OCI-LY7 (cell line): Measurements from ENCODE around the gene FBXO42.

Experiments
- CTCF ChIP-seq: fragments of 200-600 bp; sonication (generic); conservative IDR thresholded peaks from 2 replicates; pipeline ENCODE4 v1.5.1; 2014; ENCODE audit warnings: mild to moderate bottlenecking, antibody characterized with exemption, low read length, moderate library complexity, mixed read lengths
- EZH2phosphoT487 ChIP-seq: fragments of 200-600 bp; sonication (generic); IDR thresholded peaks from 2 replicates; pipeline ENCODE4 v1.6.1; 2018; ENCODE audit warnings: low read depth, borderline replicate concordance, mild to moderate bottlenecking, mixed run types, antibody characterized with exemption, low read length, moderate library complexity, mixed read lengths

GRCh38 chr1:16204634-16205333, 147.5 kb downstream of the FBXO42 start:
- peak; percentile 50; the same call in 1 of the 2 replicates for TF ChIP-seq CTCF
- TF ChIP-seq EZH2phosphoT487, result no peak
